Type B pancreatic cell (in vitro differentiated cells): ENCODE results near the gene BTBD16. TPM values are rescaled to one million over a fixed set of nuclear protein-coding genes. Genes with fewer than 3 reads are reported as not detected.

Source experiments
- DNase-seq: peaks from one replicate; pipeline ENCODE4 v3.0.0; 2021; ENCODE audit warnings: mixed read lengths; ENCODE audit not compliant: unreplicated experiment; ENCODE audit errors: extremely low spot score
- H3K27ac Mint-ChIP-seq: 2 replicates; pipeline ENCODE4 v1.8.0; 2021; ENCODE audit warnings: mild to moderate bottlenecking, mixed read lengths
- H3K27me3 Mint-ChIP-seq: 2 replicates; pipeline ENCODE4 v1.8.0; 2021; ENCODE audit warnings: mixed read lengths
- H3K36me3 Mint-ChIP-seq: 2 replicates; pipeline ENCODE4 v1.8.0; 2021; ENCODE audit warnings: mixed read lengths
- H3K4me1 Mint-ChIP-seq: one replicate; pipeline ENCODE4 v1.8.0; 2021; ENCODE audit warnings: mixed read lengths; ENCODE audit not compliant: unreplicated experiment
- H3K4me3 Mint-ChIP-seq: 2 replicates; pipeline ENCODE4 v1.8.0; 2021; ENCODE audit warnings: mild to moderate bottlenecking, mixed read lengths
- H3K9me3 Mint-ChIP-seq: 2 replicates; pipeline ENCODE4 v1.8.0; 2021; ENCODE audit warnings: mixed read lengths
- total RNA-seq: library from RNA; stranded (reverse); gene quantifications from 2 replicates; pipeline ENCODE4 v1.2.1, GENCODE V29; 2021; ENCODE audit warnings: low replicate concordance
- TF ChIP-seq, protein P1 (sequence below): fragments of 200-600 bp; sonication (generic); conservative IDR thresholded peaks from 2 replicates; pipeline ENCODE4 v1.5.0; 2021; ENCODE audit warnings: antibody characterized with exemption, mild to moderate bottlenecking

BTBD16 gene
- total RNA-seq, 1 donor from 2014 or later = 0.46 TPM

- Mint-ChIP-seq H3K4me1 (peaks cover 8% of the 10 kb centered on the region), H3K27ac (no peak overlapping the region), H3K27me3 (peaks cover 7% of the 10 kb centered on the region), H3K36me3 (no peaks in the 10 kb centered on the region), H3K9me3 (no peaks in the 10 kb centered on the region), H3K4me3 (no peak overlapping the region)
- DNase-seq = no peak
- TF ChIP-seq, protein P1, sequence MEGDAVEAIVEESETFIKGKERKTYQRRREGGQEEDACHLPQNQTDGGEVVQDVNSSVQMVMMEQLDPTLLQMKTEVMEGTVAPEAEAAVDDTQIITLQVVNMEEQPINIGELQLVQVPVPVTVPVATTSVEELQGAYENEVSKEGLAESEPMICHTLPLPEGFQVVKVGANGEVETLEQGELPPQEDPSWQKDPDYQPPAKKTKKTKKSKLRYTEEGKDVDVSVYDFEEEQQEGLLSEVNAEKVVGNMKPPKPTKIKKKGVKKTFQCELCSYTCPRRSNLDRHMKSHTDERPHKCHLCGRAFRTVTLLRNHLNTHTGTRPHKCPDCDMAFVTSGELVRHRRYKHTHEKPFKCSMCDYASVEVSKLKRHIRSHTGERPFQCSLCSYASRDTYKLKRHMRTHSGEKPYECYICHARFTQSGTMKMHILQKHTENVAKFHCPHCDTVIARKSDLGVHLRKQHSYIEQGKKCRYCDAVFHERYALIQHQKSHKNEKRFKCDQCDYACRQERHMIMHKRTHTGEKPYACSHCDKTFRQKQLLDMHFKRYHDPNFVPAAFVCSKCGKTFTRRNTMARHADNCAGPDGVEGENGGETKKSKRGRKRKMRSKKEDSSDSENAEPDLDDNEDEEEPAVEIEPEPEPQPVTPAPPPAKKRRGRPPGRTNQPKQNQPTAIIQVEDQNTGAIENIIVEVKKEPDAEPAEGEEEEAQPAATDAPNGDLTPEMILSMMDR = no peak
These were observed 92.8 kb downstream of the BTBD16 start for GRCh38 chr10:122363722-122364463.

GRCh38 chr10:122368502-122369254, 97.6 kb downstream of the BTBD16 start:
- peaks cover 12% of the 10 kb centered on the region for H3K4me1 Mint-ChIP-seq
- H3K36me3 Mint-ChIP-seq = no peaks in the 10 kb centered on the region
- peaks cover 4% of the 10 kb centered on the region for H3K27me3 Mint-ChIP-seq
- no peak overlapping the region for H3K27ac Mint-ChIP-seq
- no peak overlapping the region for H3K4me3 Mint-ChIP-seq
- DNase-seq = no peak
- H3K9me3 Mint-ChIP-seq = no peaks in the 10 kb centered on the region
- TF ChIP-seq, protein P1 = no peak

DNA sequence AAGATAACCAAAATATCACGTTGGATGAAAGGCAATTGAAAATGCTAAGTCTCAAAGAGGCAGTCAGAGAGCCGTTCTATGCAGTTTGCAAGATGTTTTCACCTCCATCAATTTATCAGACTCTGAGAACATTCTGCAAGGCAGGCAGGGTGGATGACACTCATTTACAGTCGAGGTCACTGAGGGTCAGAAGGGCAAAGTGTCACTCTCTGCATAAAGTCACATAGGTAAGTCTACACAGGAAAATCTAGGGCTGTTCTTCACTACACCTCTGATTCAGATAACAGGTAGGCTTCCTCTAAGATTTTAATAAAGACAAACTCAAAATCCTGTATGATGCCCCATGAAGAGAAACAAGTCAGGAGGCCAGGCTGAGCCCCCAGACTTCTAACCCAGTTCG, 102.0 kb downstream of the BTBD16 start:
- peak overlapping the region; percentile 91 for H3K4me3 Mint-ChIP-seq
- peaks cover 9% of the 10 kb centered on the region for H3K4me1 Mint-ChIP-seq
- no peaks in the 10 kb centered on the region for H3K36me3 Mint-ChIP-seq
- DNase-seq = no peak
- TF ChIP-seq, protein P1 = no peak
- H3K27me3 Mint-ChIP-seq = no peaks in the 10 kb centered on the region
- no peaks in the 10 kb centered on the region for H3K9me3 Mint-ChIP-seq
- peak overlapping the region; percentile 98 for H3K27ac Mint-ChIP-seq

DNA sequence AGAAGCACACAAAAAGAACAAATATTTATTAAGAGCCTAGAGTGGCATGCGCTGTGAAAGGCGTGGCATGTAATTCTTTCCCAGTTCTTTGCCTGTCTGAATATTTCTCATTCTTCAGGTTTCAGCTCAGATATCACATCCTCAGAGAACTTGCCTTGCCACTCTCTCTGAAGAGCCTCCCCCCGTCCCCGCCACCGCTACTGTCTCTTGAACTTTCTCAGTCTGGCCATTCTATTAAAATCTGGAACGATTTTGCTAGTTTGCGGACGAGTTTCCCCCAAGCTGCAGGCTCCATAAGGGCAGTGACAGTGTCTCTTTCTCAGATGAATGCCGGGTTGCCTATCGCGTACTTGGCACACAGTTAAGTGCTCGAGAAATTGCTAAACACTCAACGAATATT, 102.6 kb downstream of the BTBD16 start:
- H3K27ac Mint-ChIP-seq = peak overlapping the region; percentile 98
- H3K4me3 Mint-ChIP-seq = peak overlapping the region; percentile 91
- no peaks in the 10 kb centered on the region for H3K27me3 Mint-ChIP-seq
- no peaks in the 10 kb centered on the region for H3K9me3 Mint-ChIP-seq
- H3K4me1 Mint-ChIP-seq = peaks cover 9% of the 10 kb centered on the region
- no peak for DNase-seq
- no peaks in the 10 kb centered on the region for H3K36me3 Mint-ChIP-seq
- TF ChIP-seq, protein P1 = no peak

GRCh38 chr10:122374237-122374858, 103.3 kb downstream of the BTBD16 start, which contains the start of gene PLEKHA1:
TSS of gene PLEKHA1 (plus strand) at chr10:122374708. CDS start at chr10:122393201, 18,493 bp downstream.
- no peaks in the 10 kb centered on the region for H3K9me3 Mint-ChIP-seq
- H3K27ac Mint-ChIP-seq = peak within 1 kb of the TSS; percentile 98

More at GRCh38 chr10:122374237-122374858, 103.3 kb downstream of the BTBD16 start, which contains the start of gene PLEKHA1:
- peaks cover 5% of the 10 kb centered on the region for H3K36me3 Mint-ChIP-seq
- H3K4me3 Mint-ChIP-seq = peak within 1 kb of the TSS; percentile 93
- TF ChIP-seq, protein P1 = no peak
- peaks cover 9% of the 10 kb centered on the region for H3K4me1 Mint-ChIP-seq
- H3K27me3 Mint-ChIP-seq = no peaks in the 10 kb centered on the region
- peak; percentile 98 for DNase-seq
